ENCODE results near the gene MYO10.

MYO10 gene

DNA sequence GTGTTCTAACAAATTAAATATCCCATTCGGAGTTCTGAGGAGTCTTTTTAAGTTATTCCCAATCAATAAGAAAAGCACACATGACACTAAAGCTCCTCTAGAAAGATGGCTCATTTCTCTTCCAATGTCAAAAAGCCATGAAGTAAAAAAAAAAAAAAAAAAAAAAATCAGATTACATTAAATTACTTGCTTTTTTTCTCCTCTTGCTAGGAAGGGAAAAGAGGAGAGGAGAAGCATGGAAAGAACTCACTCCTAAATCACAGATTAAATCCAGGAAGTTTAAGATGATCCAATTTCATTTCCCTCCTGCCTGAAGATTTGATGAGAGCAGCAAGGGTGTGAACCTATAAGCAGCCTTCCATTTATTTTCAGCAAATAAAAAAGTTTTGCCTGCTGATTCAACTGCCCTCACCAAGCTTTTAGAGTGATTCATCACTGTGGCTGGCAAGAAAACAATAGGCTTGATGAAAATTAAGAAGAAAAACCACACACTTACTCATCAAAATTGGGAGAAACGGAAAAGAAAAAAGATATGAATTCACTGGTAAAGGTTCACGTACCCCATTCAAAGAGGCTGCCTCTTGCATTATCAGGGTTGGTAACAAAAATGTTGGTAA, 19.7 kb downstream of the MYO10 start:
- H3K27me3 ChIP-seq (ENCODE audit: insufficient read depth, insufficient read length), result no peaks in the 10 kb centered on the region
- peaks cover 2% of the 10 kb centered on the region for H3K4me1 ChIP-seq (ENCODE audit: insufficient read depth, insufficient read length)
- DNase-seq (ENCODE audit: low read depth, low spot score), result no peak
- no peak overlapping the region for H3K4me3 ChIP-seq (ENCODE audit: insufficient read length, low read depth)
- H3K36me3 ChIP-seq (ENCODE audit: insufficient read depth, insufficient read length, low read length), result peaks cover 9% of the 10 kb centered on the region
- no peaks in the 10 kb centered on the region for H3K9me3 ChIP-seq (ENCODE audit: insufficient read depth, low read length)
- no peak for TF ChIP-seq SUZ12 (IDR thresholded peaks at IDR 0.05; ENCODE audit: extremely low read depth, insufficient read depth, insufficient read length)
- no peak for TF ChIP-seq YY1 (IDR thresholded peaks at IDR 0.05; ENCODE audit: insufficient read depth, insufficient read length)
- no peak for TF ChIP-seq ZNF274 (IDR thresholded peaks at IDR 0.05; ENCODE audit: low read depth, low read length)
- no peak overlapping the region for H3K9ac ChIP-seq (ENCODE audit: insufficient read length, low read depth)

DNA sequence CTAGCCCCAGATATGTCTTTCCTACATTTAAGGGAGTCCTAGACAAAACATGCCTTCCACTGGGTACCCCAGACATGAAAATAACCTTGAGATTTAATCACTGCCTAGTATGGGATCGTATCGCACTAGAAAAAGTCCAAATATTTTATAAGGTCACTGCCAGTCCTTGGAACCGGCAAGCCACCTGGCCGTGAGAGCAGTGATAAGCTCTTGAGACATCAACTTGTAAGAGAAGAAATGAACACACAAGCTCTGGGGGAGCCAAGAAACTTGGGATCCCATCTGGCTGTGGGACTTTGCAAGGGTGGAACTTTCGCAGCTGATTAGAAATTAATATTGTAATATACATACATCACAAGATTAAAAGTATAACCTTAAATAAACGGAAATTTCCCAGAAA, 21.5 kb downstream of the MYO10 start:
- no peak overlapping the region for H3K4me3 ChIP-seq (ENCODE audit: insufficient read length, low read depth)
- H3K9ac ChIP-seq (ENCODE audit: insufficient read length, low read depth), result no peak overlapping the region
- peaks cover 2% of the 10 kb centered on the region for H3K4me1 ChIP-seq (ENCODE audit: insufficient read depth, insufficient read length)

DNA sequence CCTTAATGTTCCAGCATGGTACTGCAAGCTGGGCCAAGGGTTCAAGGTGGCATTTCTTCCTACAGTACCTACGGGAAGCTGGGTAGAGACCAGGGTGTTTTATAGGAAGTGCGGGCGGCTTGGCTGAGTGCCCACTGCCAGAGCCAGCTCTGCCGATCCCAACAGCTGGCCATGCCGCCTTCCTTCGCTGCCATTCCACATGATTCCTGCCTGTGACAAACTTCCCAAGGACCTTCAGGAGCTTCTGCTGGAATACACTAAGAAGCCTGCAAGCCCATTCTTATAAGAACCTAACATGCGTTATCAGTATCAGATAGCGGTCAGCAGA, 22.0 kb downstream of the MYO10 start:
- Histone ChIP-seq H3K4me1 (ENCODE audit: insufficient read depth, insufficient read length) (peaks cover 2% of the 10 kb centered on the region), H3K9ac (ENCODE audit: insufficient read length, low read depth) (no peak overlapping the region), H3K9me3 (ENCODE audit: insufficient read depth, low read length) (peaks cover 8% of the 10 kb centered on the region; the same call in 1 of the 2 replicates), H3K36me3 (ENCODE audit: insufficient read depth, insufficient read length, low read length) (peaks cover 9% of the 10 kb centered on the region), H3K4me3 (ENCODE audit: insufficient read length, low read depth) (no peak overlapping the region), H3K27me3 (ENCODE audit: insufficient read depth, insufficient read length) (no peaks in the 10 kb centered on the region)
- TF ChIP-seq YY1 (IDR thresholded peaks at IDR 0.05; ENCODE audit: insufficient read depth, insufficient read length) (no peak), ZNF274 (IDR thresholded peaks at IDR 0.05; ENCODE audit: low read depth, low read length) (no peak), SUZ12 (IDR thresholded peaks at IDR 0.05; ENCODE audit: extremely low read depth, insufficient read depth, insufficient read length) (no peak)
- no peak for DNase-seq (ENCODE audit: low read depth, low spot score)

More for the DNA sequence above, 21.5 kb downstream of the MYO10 start:
- Histone ChIP-seq H3K36me3 (ENCODE audit: insufficient read depth, insufficient read length, low read length) (peaks cover 9% of the 10 kb centered on the region), H3K27me3 (ENCODE audit: insufficient read depth, insufficient read length) (no peaks in the 10 kb centered on the region), H3K9me3 (ENCODE audit: insufficient read depth, low read length) (peaks cover 8% of the 10 kb centered on the region; the same call in 1 of the 2 replicates)
- TF ChIP-seq SUZ12 (IDR thresholded peaks at IDR 0.05; ENCODE audit: extremely low read depth, insufficient read depth, insufficient read length) (no peak), YY1 (IDR thresholded peaks at IDR 0.05; ENCODE audit: insufficient read depth, insufficient read length) (no peak), ZNF274 (IDR thresholded peaks at IDR 0.05; ENCODE audit: low read depth, low read length) (no peak)
- DNase-seq (ENCODE audit: low read depth, low spot score), result no peak

DNA sequence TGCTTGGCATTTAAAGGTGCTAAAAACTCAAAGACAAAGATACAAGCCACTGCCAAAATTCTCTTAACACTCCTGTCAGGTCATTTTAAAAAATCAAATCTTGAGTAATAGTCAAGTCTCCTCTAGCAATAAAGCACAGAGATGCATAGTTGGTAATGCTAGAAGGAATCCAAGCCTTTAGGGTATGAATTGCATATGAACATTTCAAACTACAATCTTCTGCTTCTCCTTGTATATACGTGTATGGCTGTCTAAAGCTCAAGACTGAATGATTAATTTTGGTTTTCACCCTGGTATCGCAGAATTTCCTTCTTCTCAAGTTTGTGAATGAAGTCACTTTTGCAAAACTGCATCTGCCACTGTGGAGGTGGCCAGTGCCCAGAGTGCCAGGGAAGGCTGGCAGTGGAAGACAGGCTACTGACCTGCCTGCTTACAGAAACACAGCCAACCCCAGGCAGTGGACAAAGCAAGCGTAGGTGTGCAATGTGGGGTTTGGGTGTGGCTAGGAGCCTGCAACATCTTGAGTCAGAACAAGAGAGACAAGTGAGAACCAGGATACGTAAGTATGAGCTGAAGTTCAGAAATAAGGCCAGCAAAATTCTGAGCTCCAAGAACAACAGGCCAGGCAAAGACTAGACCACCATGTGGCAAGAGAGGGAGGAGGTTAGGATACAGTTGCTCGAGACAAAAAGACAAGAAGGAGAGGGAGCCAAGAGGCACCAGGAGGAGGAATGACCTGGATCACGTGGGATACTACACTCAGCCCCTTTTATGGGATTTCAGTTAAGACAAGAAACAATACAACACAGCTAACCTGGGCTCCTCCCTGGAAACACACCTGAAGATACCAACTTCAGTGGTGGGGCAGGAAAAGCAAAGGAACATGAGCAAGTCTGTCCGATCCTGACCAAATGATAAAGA, 22.6 kb downstream of the MYO10 start:
- TF ChIP-seq SUZ12 (IDR thresholded peaks at IDR 0.05; ENCODE audit: extremely low read depth, insufficient read depth, insufficient read length) (no peak), ZNF274 (IDR thresholded peaks at IDR 0.05; ENCODE audit: low read depth, low read length) (no peak), YY1 (IDR thresholded peaks at IDR 0.05; ENCODE audit: insufficient read depth, insufficient read length) (no peak)
- Histone ChIP-seq H3K9ac (ENCODE audit: insufficient read length, low read depth) (no peak overlapping the region), H3K4me1 (ENCODE audit: insufficient read depth, insufficient read length) (peaks cover 2% of the 10 kb centered on the region), H3K9me3 (ENCODE audit: insufficient read depth, low read length) (peaks cover 8% of the 10 kb centered on the region; the same call in 1 of the 2 replicates), H3K4me3 (ENCODE audit: insufficient read length, low read depth) (no peak overlapping the region), H3K27me3 (ENCODE audit: insufficient read depth, insufficient read length) (no peaks in the 10 kb centered on the region), H3K36me3 (ENCODE audit: insufficient read depth, insufficient read length, low read length) (peaks cover 9% of the 10 kb centered on the region)
- no peak for DNase-seq (ENCODE audit: low read depth, low spot score)

DNA sequence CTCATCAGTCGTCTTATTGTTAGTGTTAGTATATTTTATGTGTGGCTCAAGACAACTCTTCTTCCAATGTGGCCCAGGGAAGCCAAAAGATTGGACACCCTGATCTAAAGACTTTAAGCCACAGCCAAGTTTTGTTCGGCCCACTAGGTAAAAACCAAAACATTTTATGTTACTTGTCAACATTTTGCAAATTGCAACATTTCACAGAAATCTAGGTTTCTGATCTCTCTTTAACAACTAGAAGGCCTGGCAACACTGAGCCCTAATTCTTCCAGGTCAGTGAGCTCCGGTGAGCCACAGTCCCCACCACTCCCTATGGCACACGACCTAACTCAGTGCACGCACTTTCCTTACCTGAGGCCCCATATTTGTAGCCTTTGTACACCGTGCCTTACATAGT, 24.0 kb downstream of the MYO10 start:
- H3K27me3 ChIP-seq (ENCODE audit: insufficient read depth, insufficient read length), result no peaks in the 10 kb centered on the region
- no peak overlapping the region for H3K9ac ChIP-seq (ENCODE audit: insufficient read length, low read depth)
- no peak overlapping the region for H3K4me3 ChIP-seq (ENCODE audit: insufficient read length, low read depth)
- H3K36me3 ChIP-seq (ENCODE audit: insufficient read depth, insufficient read length, low read length), result peaks cover 9% of the 10 kb centered on the region
- DNase-seq (ENCODE audit: low read depth, low spot score), result no peak
- TF ChIP-seq ZNF274 (IDR thresholded peaks at IDR 0.05; ENCODE audit: low read depth, low read length) (no peak), SUZ12 (IDR thresholded peaks at IDR 0.05; ENCODE audit: extremely low read depth, insufficient read depth, insufficient read length) (no peak), YY1 (IDR thresholded peaks at IDR 0.05; ENCODE audit: insufficient read depth, insufficient read length) (no peak)
- H3K9me3 ChIP-seq (ENCODE audit: insufficient read depth, low read length), result peaks cover 8% of the 10 kb centered on the region; the same call in 1 of the 2 replicates
- H3K4me1 ChIP-seq (ENCODE audit: insufficient read depth, insufficient read length), result peaks cover 2% of the 10 kb centered on the region

- Histone ChIP-seq H3K4me1 (ENCODE audit: insufficient read depth, insufficient read length) (peaks cover 4% of the 10 kb centered on the region), H3K27me3 (ENCODE audit: insufficient read depth, insufficient read length) (no peaks in the 10 kb centered on the region), H3K36me3 (ENCODE audit: insufficient read depth, insufficient read length, low read length) (peaks cover 4% of the 10 kb centered on the region), H3K9me3 (ENCODE audit: insufficient read depth, low read length) (peaks cover 8% of the 10 kb centered on the region; the same call in 1 of the 2 replicates), H3K9ac (ENCODE audit: insufficient read length, low read depth) (no peak overlapping the region), H3K4me3 (ENCODE audit: insufficient read length, low read depth) (no peak overlapping the region)
- no peak for DNase-seq (ENCODE audit: low read depth, low spot score)
- no peak for TF ChIP-seq ZNF274 (IDR thresholded peaks at IDR 0.05; ENCODE audit: low read depth, low read length)
- no peak for TF ChIP-seq YY1 (IDR thresholded peaks at IDR 0.05; ENCODE audit: insufficient read depth, insufficient read length)
- no peak for TF ChIP-seq SUZ12 (IDR thresholded peaks at IDR 0.05; ENCODE audit: extremely low read depth, insufficient read depth, insufficient read length)
These were observed 26.6 kb downstream of the MYO10 start for GRCh38 chr5:16909464-16909863.

DNA sequence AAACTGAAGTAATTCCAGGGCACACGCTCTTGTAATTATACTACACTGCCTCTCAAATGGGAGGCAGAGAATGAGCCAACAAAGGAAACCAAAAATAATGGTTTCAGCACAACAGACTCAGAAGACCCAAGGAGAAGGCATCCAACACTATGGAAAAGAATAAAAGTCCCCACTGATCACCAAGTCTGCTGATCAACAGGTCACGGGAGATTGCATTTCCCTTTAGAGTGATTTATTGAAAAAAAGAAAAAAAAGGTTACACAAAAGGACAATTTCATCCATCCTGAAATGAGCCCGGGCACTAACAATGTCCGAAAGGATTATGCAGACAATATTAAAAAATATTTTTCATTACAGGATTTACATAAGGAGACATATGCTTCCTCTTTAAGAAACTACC, 28.8 kb downstream of the MYO10 start:
- H3K9ac ChIP-seq (ENCODE audit: insufficient read length, low read depth), result no peak overlapping the region
- no peak overlapping the region for H3K4me3 ChIP-seq (ENCODE audit: insufficient read length, low read depth)
- TF ChIP-seq YY1 (IDR thresholded peaks at IDR 0.05; ENCODE audit: insufficient read depth, insufficient read length), result no peak
- TF ChIP-seq ZNF274 (IDR thresholded peaks at IDR 0.05; ENCODE audit: low read depth, low read length), result no peak
- no peak for TF ChIP-seq SUZ12 (IDR thresholded peaks at IDR 0.05; ENCODE audit: extremely low read depth, insufficient read depth, insufficient read length)
- H3K36me3 ChIP-seq (ENCODE audit: insufficient read depth, insufficient read length, low read length), result no peaks in the 10 kb centered on the region
- DNase-seq (ENCODE audit: low read depth, low spot score), result no peak
- H3K27me3 ChIP-seq (ENCODE audit: insufficient read depth, insufficient read length), result no peaks in the 10 kb centered on the region
- H3K9me3 ChIP-seq (ENCODE audit: insufficient read depth, low read length), result peaks cover 8% of the 10 kb centered on the region; the same call in 1 of the 2 replicates
- peaks cover 2% of the 10 kb centered on the region for H3K4me1 ChIP-seq (ENCODE audit: insufficient read depth, insufficient read length)
